HUES48 (cell line): ENCODE data around the gene IFNL2.
"Not testable (repeated sequence)": the region's sequence is repeated elsewhere in the genome, so short reads cannot be mapped to it uniquely, and the experiment has no call there.

ENCODE experiments used
- H3K27ac ChIP-seq: one replicate; pipeline ENCODE4 v1.7.0; 2013; ENCODE audit warnings: low read depth, low read length, inconsistent platforms
- H3K27me3 ChIP-seq: 2 replicates; pipeline ENCODE4 v1.6.1; 2013; ENCODE audit warnings: mild to moderate bottlenecking, low read length; ENCODE audit not compliant: control insufficient read depth, insufficient read depth
- H3K36me3 ChIP-seq: 2 replicates; pipeline ENCODE4 v1.6.1; 2013; ENCODE audit warnings: low read length; ENCODE audit not compliant: control insufficient read depth, insufficient read depth
- H3K4me1 ChIP-seq: 2 replicates; pipeline ENCODE4 v1.6.1; 2013; ENCODE audit warnings: mild to moderate bottlenecking, low read length; ENCODE audit not compliant: control insufficient read depth, insufficient read depth
- H3K4me3 ChIP-seq: 2 replicates; pipeline ENCODE4 v1.5.1; 2013; ENCODE audit warnings: mild to moderate bottlenecking, low read depth, low read length
- H3K9ac ChIP-seq: 2 replicates; pipeline ENCODE4 v1.6.1; 2013; ENCODE audit warnings: mild to moderate bottlenecking, low read depth, low read length, moderate library complexity
- H3K9me3 ChIP-seq: 2 replicates; pipeline ENCODE4 v1.6.1; 2013; ENCODE audit warnings: low read length; ENCODE audit not compliant: control insufficient read depth, insufficient read depth

Gene IFNL2

DNA sequence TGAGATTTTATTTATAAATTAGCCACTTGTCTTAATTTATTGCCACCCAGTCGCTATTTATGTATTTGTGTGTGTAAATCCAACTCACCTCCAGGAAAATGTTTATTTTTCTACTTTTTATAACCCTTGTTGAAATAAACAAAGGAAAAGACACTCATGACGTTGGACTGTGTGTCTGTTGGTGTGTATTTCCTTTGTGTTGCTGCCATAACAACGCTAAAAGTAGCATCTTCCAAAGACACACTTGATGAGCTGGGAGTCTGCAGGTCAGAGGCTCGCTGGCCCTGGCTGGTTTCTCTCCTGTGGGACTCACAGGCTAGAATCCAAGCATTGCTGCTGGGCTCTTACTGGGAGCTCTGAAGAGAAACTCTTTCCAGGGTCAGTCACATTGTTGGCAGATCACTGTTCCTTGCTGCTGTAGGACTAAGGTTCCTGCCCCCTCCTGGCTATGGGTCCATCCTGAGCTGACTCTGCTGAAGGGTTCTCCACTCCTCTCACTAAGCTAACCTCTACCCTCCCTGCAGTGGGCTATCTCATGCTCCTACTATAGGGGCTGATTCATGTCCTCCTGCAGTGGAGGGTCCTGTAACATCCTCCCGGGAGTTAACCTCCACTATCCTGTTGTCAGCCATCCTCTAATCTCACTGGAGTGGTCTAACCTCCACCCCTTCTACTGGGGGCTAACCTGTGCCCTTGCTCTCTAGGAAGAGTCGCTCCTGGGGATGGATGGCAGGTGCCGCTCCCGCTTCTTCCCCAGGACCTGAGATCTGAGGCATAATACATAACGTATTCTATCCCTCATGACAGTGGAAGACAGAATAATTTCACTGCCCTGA is 2.1 kb downstream of the IFNL2 start:
- no peaks in the 10 kb centered on the region for H3K9me3 ChIP-seq
- H3K4me3 ChIP-seq = no peak overlapping the region
- H3K27me3 ChIP-seq = peaks cover 23% of the 10 kb centered on the region
- no peak overlapping the region for H3K9ac ChIP-seq
- no peak overlapping the region for H3K27ac ChIP-seq
- H3K4me1 ChIP-seq = no peaks in the 10 kb centered on the region
- H3K36me3 ChIP-seq = no peaks in the 10 kb centered on the region

DNA sequence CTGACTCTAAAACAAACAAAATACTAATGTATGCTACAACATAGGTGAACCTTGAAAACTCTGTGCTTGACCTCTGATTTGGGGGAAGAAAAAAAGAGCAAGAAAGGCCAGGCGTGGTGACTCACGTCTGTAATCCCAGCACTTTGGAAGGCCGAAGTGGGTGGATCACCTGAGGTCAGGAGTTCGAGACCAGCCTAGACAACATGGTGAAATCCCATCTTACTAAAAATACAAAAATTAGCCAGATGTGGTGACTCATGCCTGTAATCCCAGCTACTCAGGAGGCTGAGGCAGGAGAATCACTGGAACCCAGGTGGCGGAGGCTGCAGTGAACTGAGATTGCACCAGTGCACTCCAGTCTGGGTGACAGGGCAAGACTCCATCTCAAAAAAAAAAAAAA is 5.7 kb downstream of the IFNL2 start:
- H3K4me3 ChIP-seq, H3K9ac ChIP-seq, H3K36me3 ChIP-seq, H3K4me1 ChIP-seq, H3K27ac ChIP-seq, H3K9me3 ChIP-seq: not testable (repeated sequence)
- H3K27me3 ChIP-seq = peaks cover 14% of the 10 kb centered on the region

DNA sequence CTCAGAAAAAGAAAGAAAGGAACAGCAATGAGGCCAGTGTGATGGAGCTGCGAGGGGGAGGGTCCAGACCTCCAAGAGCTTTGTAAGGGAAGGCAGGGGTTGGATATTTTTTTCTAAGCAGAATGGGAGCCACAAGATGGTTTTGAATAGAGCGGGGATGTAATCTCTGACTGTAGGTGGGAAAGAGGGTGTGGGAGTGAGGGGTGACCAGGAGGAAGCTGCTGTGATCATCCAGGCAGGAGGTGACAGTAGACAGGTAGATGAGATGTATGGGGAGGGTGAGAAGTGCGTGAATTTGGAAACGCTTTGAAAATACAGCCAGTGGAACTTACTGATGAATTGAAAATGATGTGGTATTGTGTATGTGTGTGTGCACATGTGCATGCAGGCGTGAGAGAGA is 7.4 kb downstream of the IFNL2 start:
- H3K9me3 ChIP-seq = no peaks in the 10 kb centered on the region

DNA sequence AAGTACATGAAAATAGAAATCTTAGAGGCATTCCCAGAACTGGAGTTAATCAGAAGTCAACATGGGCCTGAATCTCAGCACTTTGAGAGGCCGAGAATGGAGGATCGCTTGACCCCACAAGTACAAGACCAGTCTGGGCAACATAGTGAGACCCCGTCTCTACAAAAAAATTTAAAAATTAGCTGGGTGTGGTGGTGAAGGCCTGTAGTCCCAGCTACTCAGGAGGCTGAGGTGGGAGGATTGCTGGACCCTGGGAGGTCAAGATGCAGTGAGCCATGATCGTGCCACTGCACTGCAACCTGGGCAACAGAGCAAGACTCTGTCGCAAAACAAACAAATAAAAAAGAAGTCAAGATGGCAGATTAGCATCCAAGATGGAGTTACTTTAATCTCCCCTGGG is 8.5 kb downstream of the IFNL2 start:
- no peaks in the 10 kb centered on the region for H3K9me3 ChIP-seq
- H3K27me3 ChIP-seq = peaks cover 6% of the 10 kb centered on the region
- no peak overlapping the region for H3K9ac ChIP-seq
- H3K4me1 ChIP-seq = no peaks in the 10 kb centered on the region
- no peaks in the 10 kb centered on the region for H3K36me3 ChIP-seq
- H3K4me3 ChIP-seq = no peak overlapping the region
- no peak overlapping the region for H3K27ac ChIP-seq

More for the DNA sequence above, 7.4 kb downstream of the IFNL2 start:
- Histone ChIP-seq H3K36me3 (no peaks in the 10 kb centered on the region), H3K4me3 (no peak overlapping the region), H3K4me1 (no peaks in the 10 kb centered on the region), H3K9ac (no peak overlapping the region), H3K27ac (no peak overlapping the region), H3K27me3 (peaks cover 8% of the 10 kb centered on the region)

DNA sequence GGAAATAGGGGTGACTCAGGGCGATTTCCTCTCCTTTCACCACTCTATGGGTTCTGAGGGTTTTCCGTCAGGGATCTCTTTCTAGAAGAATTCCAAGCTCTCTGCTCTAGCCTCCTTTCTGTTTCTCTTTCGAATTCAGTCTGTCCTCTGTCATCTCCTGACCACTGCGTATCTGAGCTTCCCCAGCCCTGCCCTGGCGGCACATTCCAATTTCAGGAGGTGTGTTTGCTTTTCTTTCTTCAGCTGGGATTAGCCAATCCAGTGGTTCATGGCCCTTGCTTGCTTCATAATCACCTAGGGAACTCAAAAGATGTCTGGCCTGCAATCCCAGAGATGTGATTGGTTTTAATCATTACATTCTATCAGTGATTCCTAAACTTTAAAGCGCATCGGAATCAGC is 9.4 kb downstream of the IFNL2 start:
- H3K4me3 ChIP-seq = no peak overlapping the region
- no peaks in the 10 kb centered on the region for H3K36me3 ChIP-seq
- no peaks in the 10 kb centered on the region for H3K9me3 ChIP-seq
- H3K9ac ChIP-seq = no peak overlapping the region
- no peaks in the 10 kb centered on the region for H3K4me1 ChIP-seq
- peaks cover 6% of the 10 kb centered on the region for H3K27me3 ChIP-seq
- no peak overlapping the region for H3K27ac ChIP-seq

DNA sequence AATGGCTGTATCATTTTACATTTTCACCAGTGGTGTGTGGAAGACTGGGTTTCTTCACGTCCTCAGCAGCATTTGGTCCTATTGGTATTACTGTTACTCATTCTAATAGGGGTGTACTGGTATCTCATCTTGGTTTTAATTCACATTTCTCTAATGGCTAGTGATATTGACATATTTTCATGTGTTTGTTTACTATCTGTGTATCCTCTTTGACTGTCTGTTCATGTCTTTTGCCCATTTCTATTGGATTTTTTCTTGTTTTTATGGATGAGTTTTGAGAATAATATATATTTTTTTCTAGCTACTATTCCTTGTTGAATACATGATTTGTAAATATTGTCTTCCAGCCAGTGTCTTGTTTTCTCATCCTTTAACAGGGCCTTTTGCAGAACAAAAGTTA is 13.8 kb downstream of the IFNL2 start:
- Histone ChIP-seq H3K27me3 (no peaks in the 10 kb centered on the region; the same call in none of the 2 replicates), H3K4me1 (no peaks in the 10 kb centered on the region), H3K36me3 (no peaks in the 10 kb centered on the region), H3K9ac (no peak overlapping the region), H3K9me3 (no peaks in the 10 kb centered on the region), H3K27ac (no peak overlapping the region), H3K4me3 (no peak overlapping the region)

DNA sequence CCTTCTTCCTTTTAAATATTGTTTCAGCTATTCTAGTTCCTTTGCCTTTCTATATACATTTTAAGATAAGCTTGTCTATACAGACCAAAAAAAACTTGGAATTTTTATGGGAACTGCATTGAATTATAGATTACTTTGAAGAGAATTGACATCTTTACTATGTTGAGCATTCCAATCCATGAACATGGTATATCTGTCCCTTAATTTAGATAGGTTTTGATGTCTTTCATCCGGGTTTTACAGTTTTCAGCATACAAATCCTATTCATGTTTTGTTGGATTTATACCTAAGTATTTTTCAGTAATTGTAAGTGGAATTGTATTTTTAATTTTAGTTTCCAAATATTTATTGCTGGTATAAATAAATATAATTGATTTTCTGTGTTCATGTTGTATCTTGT is 15.8 kb downstream of the IFNL2 start:
- Histone ChIP-seq H3K36me3 (no peaks in the 10 kb centered on the region), H3K27me3 (no peaks in the 10 kb centered on the region; the same call in 1 of the 2 replicates), H3K4me1 (no peaks in the 10 kb centered on the region), H3K4me3 (no peak overlapping the region), H3K9me3 (no peaks in the 10 kb centered on the region), H3K9ac (no peak overlapping the region), H3K27ac (no peak overlapping the region)

DNA sequence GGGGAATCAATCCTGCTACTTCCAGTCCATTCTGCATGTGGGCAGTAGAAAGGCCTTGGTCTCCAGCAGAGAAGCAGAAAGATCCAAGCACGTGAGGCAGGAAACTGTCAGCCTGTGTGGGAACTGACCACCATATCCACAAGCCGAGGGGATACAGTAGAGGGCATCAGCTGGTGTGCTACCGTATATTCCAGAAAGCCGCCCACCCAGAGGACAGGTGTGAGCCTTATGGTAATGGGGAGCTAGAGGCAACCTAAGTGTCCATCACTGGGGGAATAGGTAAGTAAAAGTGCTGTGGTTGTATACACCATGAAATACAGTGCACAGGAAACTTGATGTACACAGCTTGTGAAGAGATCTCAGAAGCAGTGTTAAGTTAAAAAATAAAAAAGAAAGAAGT is 25.2 kb downstream of the IFNL2 start:
- no peak overlapping the region for H3K9ac ChIP-seq
- H3K9me3 ChIP-seq = no peaks in the 10 kb centered on the region
- no peaks in the 10 kb centered on the region for H3K36me3 ChIP-seq
- H3K27me3 ChIP-seq = peaks cover 6% of the 10 kb centered on the region
- H3K4me3 ChIP-seq = no peak overlapping the region
- H3K27ac ChIP-seq = no peak overlapping the region
- no peaks in the 10 kb centered on the region for H3K4me1 ChIP-seq

DNA sequence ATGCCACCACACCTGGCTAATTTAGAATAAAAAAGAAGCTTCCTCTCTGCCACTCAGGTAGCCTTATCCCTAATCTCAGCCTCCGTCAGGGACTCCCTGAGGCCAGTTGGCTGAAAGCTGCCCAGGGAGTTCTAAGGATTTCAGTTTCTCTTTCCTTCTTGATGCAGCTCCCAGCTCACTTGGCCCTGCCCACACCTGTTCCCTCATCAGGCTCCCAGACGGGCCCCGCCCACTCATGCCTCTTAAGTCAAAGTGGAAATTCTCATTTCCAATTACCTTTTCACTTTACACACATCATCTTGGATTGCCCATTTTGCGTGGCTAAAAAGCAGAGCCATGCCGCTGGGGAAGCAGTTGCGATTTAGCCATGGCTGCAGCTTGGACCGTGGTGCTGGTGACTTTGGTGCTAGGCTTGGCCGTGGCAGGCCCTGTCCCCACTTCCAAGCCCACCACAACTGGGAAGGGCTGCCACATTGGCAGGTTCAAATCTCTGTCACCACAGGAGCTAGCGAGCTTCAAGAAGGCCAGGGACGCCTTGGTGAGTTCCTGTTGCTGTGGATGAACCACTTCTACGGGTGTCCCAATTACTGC is 28.0 kb downstream of the IFNL2 start, which contains the start of gene IFNL1:
IFNL1 (plus strand) TSS at position 353 of the 591 bp plus-strand sequence; CDS start at position 368, 15 bp downstream.
- Histone ChIP-seq H3K4me3 (no peak within 1 kb of the TSS), H3K36me3 (no peaks in the 10 kb centered on the region), H3K9me3 (no peaks in the 10 kb centered on the region), H3K27ac (no peak within 1 kb of the TSS), H3K9ac (no peak within 1 kb of the TSS), H3K27me3 (peaks cover 4% of the 10 kb centered on the region; the same call in 1 of the 2 replicates), H3K4me1 (no peaks in the 10 kb centered on the region)

DNA sequence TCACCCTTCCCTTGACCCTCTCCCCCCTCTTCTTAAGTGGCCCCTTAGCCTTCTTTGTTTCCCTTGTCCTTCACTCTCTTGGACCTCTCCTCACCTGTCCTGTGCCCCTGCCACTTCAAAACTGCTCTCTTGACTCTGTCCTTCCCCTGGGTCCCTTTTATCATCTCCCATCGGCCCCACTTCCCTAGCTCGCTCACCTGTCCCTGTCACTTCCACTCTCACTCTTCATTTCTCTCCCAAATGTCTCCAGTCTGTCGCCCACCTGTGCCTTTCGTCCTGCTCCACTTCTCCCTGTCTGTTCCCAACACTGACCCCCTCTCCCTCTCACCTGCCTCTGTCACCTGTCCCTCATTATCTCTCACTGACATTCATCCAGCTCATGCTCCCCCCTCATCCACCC is 28.7 kb downstream of the IFNL2 start:
- H3K4me3 ChIP-seq = no peak overlapping the region
- H3K27me3 ChIP-seq = peaks cover 4% of the 10 kb centered on the region; the same call in 1 of the 2 replicates
- H3K36me3 ChIP-seq = no peaks in the 10 kb centered on the region
- H3K9ac ChIP-seq = no peak overlapping the region
- H3K4me1 ChIP-seq = no peaks in the 10 kb centered on the region
- H3K27ac ChIP-seq = no peak overlapping the region
- no peaks in the 10 kb centered on the region for H3K9me3 ChIP-seq

DNA sequence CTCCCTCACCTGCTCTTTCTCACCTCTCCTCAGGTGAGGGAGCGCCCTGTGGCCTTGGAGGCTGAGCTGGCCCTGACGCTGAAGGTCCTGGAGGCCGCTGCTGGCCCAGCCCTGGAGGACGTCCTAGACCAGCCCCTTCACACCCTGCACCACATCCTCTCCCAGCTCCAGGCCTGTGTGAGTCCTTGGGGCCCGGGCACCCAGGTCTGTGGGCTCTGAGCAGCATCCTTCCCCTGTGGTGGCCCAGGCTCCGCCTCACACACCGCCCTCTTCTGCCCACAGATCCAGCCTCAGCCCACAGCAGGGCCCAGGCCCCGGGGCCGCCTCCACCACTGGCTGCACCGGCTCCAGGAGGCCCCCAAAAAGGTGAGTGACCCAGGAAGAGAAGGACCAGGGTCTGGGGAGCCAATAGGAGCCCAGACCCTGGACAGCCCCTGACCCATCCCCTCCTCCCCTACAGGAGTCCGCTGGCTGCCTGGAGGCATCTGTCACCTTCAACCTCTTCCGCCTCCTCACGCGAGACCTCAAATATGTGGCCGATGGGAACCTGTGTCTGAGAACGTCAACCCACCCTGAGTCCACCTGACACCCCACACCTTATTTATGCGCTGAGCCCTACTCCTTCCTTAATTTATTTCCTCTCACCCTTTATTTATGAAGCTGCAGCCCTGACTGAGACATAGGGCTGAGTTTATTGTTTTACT is 29.9 kb downstream of the IFNL2 start:
- H3K9ac ChIP-seq = no peak overlapping the region
- H3K27me3 ChIP-seq = peaks cover 4% of the 10 kb centered on the region; the same call in 1 of the 2 replicates
- no peaks in the 10 kb centered on the region for H3K36me3 ChIP-seq
- H3K4me1 ChIP-seq = peaks cover 1% of the 10 kb centered on the region
- H3K9me3 ChIP-seq = no peaks in the 10 kb centered on the region
- H3K4me3 ChIP-seq = no peak overlapping the region
- H3K27ac ChIP-seq = no peak overlapping the region
